ENCODE measurements around the gene GLRX5. TPM values are rescaled to one million over a fixed set of nuclear protein-coding genes. Genes with fewer than 3 reads are reported as not detected.

GLRX5 gene
- total RNA-seq, 1 donor from 2014 or later: 99.9 TPM

- no peaks in the 10 kb centered on the region for H3K27me3 ChIP-seq
- H3K4me2 ChIP-seq: no peak overlapping the region
- no peak overlapping the region for H3K27ac Mint-ChIP-seq
- H3K27ac ChIP-seq: no peak overlapping the region
- H3K36me3 Mint-ChIP-seq: peaks cover 2% of the 10 kb centered on the region
- H3K4me1 Mint-ChIP-seq: peaks cover 29% of the 10 kb centered on the region
- H3F3A ChIP-seq (ENCODE audit: low read depth): peaks cover 3% of the 10 kb centered on the region
- no peak overlapping the region for H3K4me3 Mint-ChIP-seq
- no peaks in the 10 kb centered on the region for H3K9me3 ChIP-seq (ENCODE audit: low read depth)
- H4K20me1 ChIP-seq (ENCODE audit: low read depth): peaks cover 56% of the 10 kb centered on the region
- no peak overlapping the region for H3K4me3 ChIP-seq
- no peak for DNase-seq (ENCODE audit: low spot score)
- peaks cover 4% of the 10 kb centered on the region for H3K36me3 ChIP-seq
- H3K4me1 ChIP-seq: peaks cover 28% of the 10 kb centered on the region
- TF ChIP-seq EZH2phosphoT487 (IDR thresholded peaks at IDR 0.05) (no peak), EZH2 (IDR thresholded peaks at IDR 0.05) (no peak), CTCF (IDR thresholded peaks at IDR 0.05) (no peak)
- H3K9ac ChIP-seq: no peak overlapping the region
- H3K27me3 Mint-ChIP-seq (ENCODE audit: insufficient read depth, low read depth): no peaks in the 10 kb centered on the region
- H3K79me2 ChIP-seq (ENCODE audit: low read depth): peaks cover 79% of the 10 kb centered on the region
- H3K9me3 Mint-ChIP-seq: no peaks in the 10 kb centered on the region
- no peak overlapping the region for H2AFZ ChIP-seq (replicated peaks)
Observed at GRCh38 chr14:95531473-95531872, 3.4 kb upstream of the GLRX5 start.

GRCh38 chr14:95531969-95532368, 2.9 kb upstream of the GLRX5 start:
- no peak overlapping the region for H2AFZ ChIP-seq (replicated peaks)
- peaks cover 84% of the 10 kb centered on the region for H3K79me2 ChIP-seq (ENCODE audit: low read depth)
- peaks cover 33% of the 10 kb centered on the region for H3K4me1 ChIP-seq
- Mint-ChIP-seq H3K27me3 (ENCODE audit: insufficient read depth, low read depth) (no peaks in the 10 kb centered on the region), H3K36me3 (peaks cover 2% of the 10 kb centered on the region), H3K4me3 (peak overlapping the region; percentile 71), H3K4me1 (peaks cover 34% of the 10 kb centered on the region), H3K9me3 (no peaks in the 10 kb centered on the region), H3K27ac (no peak overlapping the region)
- no peaks in the 10 kb centered on the region for H3K9me3 ChIP-seq (ENCODE audit: low read depth)
- no peak for DNase-seq (ENCODE audit: low spot score)
- peak overlapping the region; percentile 95 for H3K4me3 ChIP-seq
- H3K4me2 ChIP-seq: peak overlapping the region; percentile 97
- TF ChIP-seq EZH2phosphoT487 (IDR thresholded peaks at IDR 0.05) (no peak), EZH2 (IDR thresholded peaks at IDR 0.05) (no peak), CTCF (IDR thresholded peaks at IDR 0.05) (no peak)
- no peak overlapping the region for H3K27ac ChIP-seq
- H3K27me3 ChIP-seq: no peaks in the 10 kb centered on the region
- peaks cover 4% of the 10 kb centered on the region for H3K36me3 ChIP-seq
- H3K9ac ChIP-seq: no peak overlapping the region
- peaks cover 60% of the 10 kb centered on the region for H4K20me1 ChIP-seq (ENCODE audit: low read depth)
- H3F3A ChIP-seq (ENCODE audit: low read depth): peaks cover 3% of the 10 kb centered on the region

- peaks cover 43% of the 10 kb centered on the region for H3K4me1 ChIP-seq
- Mint-ChIP-seq H3K9me3 (no peaks in the 10 kb centered on the region), H3K27ac (no peak overlapping the region), H3K27me3 (ENCODE audit: insufficient read depth, low read depth) (no peaks in the 10 kb centered on the region), H3K4me1 (peaks cover 47% of the 10 kb centered on the region), H3K36me3 (peaks cover 3% of the 10 kb centered on the region), H3K4me3 (peak overlapping the region; percentile 93)
- H3F3A ChIP-seq (ENCODE audit: low read depth): peaks cover 3% of the 10 kb centered on the region
- H3K9me3 ChIP-seq (ENCODE audit: low read depth): no peaks in the 10 kb centered on the region
- peaks cover 92% of the 10 kb centered on the region for H3K79me2 ChIP-seq (ENCODE audit: low read depth)
- peaks cover 4% of the 10 kb centered on the region for H3K36me3 ChIP-seq
- peak overlapping the region; percentile 97 for H3K4me2 ChIP-seq
- H3K4me3 ChIP-seq: peak overlapping the region; percentile 95
- peak overlapping the region; percentile 48 for H3K9ac ChIP-seq
- H3K27me3 ChIP-seq: no peaks in the 10 kb centered on the region
- H2AFZ ChIP-seq (replicated peaks): no peak overlapping the region
- peaks cover 66% of the 10 kb centered on the region for H4K20me1 ChIP-seq (ENCODE audit: low read depth)
- no peak overlapping the region for H3K27ac ChIP-seq
- DNase-seq (ENCODE audit: low spot score): peak; percentile 27
- no peak for TF ChIP-seq EZH2 (IDR thresholded peaks at IDR 0.05)
- TF ChIP-seq EZH2phosphoT487 (IDR thresholded peaks at IDR 0.05): no peak
- no peak for TF ChIP-seq CTCF (IDR thresholded peaks at IDR 0.05)
Observed at GRCh38 chr14:95533391-95533821, 1.4 kb upstream of the GLRX5 start.

All from neural progenitor cell (in vitro differentiated cells).